Measurements from ENCODE around the gene SNX18.

DNA sequence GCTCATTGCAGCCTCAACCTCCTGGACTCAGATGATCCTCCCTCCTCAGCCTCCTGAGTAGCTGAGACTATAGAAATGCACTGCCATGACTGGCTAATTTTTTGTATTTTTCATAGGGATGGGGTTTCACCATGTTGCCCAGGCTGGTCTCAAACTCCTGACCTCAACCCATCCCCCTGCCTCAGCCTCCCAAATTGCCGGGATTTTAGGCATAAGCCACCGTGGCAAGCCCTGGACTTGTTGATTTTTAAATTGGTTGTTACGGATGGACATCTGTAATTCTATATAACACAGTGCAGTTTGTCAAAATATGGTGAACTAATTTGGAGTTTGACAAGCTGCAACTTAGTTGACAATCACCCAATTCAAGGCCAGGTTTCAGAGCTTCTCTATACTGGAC lies 22.7 kb downstream of the SNX18 start:
- TF ChIP-seq POLR2A (IDR thresholded peaks at IDR 0.05): no peak
- TF ChIP-seq, protein P1, sequence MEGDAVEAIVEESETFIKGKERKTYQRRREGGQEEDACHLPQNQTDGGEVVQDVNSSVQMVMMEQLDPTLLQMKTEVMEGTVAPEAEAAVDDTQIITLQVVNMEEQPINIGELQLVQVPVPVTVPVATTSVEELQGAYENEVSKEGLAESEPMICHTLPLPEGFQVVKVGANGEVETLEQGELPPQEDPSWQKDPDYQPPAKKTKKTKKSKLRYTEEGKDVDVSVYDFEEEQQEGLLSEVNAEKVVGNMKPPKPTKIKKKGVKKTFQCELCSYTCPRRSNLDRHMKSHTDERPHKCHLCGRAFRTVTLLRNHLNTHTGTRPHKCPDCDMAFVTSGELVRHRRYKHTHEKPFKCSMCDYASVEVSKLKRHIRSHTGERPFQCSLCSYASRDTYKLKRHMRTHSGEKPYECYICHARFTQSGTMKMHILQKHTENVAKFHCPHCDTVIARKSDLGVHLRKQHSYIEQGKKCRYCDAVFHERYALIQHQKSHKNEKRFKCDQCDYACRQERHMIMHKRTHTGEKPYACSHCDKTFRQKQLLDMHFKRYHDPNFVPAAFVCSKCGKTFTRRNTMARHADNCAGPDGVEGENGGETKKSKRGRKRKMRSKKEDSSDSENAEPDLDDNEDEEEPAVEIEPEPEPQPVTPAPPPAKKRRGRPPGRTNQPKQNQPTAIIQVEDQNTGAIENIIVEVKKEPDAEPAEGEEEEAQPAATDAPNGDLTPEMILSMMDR (IDR thresholded peaks at IDR 0.05): no peak

Measured in thyroid gland (tissue), 4 donors.